ENCODE results near the gene IWS1.

DNA sequence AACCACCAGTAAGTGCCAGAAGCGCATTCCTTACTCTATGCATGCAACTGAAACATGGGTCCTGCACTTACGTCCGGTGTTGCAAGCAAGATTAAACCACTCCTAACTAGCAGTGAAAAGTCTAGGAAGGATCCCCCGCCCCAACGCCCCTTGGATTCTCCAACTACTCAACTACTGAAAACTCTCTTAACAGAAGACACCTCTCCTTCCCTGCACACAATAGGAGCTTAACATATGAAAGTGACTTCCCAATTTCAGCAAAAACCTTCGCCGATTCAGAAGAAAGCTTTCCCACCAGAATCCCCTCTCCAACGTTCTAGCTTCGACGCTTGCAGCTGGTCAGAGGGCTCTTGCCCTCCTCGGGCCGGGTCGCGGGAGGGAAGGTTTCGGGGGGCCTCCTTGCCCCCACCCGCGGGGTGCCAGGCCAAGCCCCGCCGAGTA is 578 bp downstream of the IWS1 start:
- TF ChIP-seq, protein P1, sequence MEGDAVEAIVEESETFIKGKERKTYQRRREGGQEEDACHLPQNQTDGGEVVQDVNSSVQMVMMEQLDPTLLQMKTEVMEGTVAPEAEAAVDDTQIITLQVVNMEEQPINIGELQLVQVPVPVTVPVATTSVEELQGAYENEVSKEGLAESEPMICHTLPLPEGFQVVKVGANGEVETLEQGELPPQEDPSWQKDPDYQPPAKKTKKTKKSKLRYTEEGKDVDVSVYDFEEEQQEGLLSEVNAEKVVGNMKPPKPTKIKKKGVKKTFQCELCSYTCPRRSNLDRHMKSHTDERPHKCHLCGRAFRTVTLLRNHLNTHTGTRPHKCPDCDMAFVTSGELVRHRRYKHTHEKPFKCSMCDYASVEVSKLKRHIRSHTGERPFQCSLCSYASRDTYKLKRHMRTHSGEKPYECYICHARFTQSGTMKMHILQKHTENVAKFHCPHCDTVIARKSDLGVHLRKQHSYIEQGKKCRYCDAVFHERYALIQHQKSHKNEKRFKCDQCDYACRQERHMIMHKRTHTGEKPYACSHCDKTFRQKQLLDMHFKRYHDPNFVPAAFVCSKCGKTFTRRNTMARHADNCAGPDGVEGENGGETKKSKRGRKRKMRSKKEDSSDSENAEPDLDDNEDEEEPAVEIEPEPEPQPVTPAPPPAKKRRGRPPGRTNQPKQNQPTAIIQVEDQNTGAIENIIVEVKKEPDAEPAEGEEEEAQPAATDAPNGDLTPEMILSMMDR (IDR thresholded peaks at IDR 0.05; ENCODE audit: low read length) = no peak
- TF ChIP-seq EZH2 (optimal IDR thresholded peaks at IDR 0.05; ENCODE audit: low read depth, low read length) (no peak), EZH2phosphoT487 (IDR thresholded peaks at IDR 0.05; ENCODE audit: low read length) (no peak)
